OCI-LY3 (cell line): ENCODE data around the gene TFPT.

Source experiments
- H2AFZ ChIP-seq: fragments of 200-600, 300-600 bp; shearing (Covaris generic); 2 replicates; pipeline ENCODE4 v1.6.0; 2014; ENCODE audit warnings: antibody characterized with exemption, low read depth, low read length
- H3K27ac ChIP-seq: fragments of 200-600, 300-600 bp; sonication (generic); 2 replicates; pipeline ENCODE4 v1.5.1; 2014; ENCODE audit warnings: mild to moderate bottlenecking, low read length, moderate library complexity, mixed read lengths
- H3K27me3 ChIP-seq: fragments of 200-600, 300-600 bp; sonication (generic); 2 replicates; pipeline ENCODE4 v1.6.1; 2014; ENCODE audit warnings: low read depth, low read length, mixed read lengths
- H3K36me3 ChIP-seq: fragments of 200-600, 300-600 bp; sonication (generic); replicated peaks from 2 replicates; pipeline ENCODE3; 2014; ENCODE audit warnings: low read depth, low read length, mixed read lengths
- H3K4me1 ChIP-seq: fragments of 300-600, 200-600 bp; sonication (generic); 2 replicates; pipeline ENCODE4 v1.6.1; 2014; ENCODE audit warnings: low read length, mixed read lengths
- H3K4me2 ChIP-seq: fragments of 200-600, 300-600 bp; sonication (generic); 2 replicates; pipeline ENCODE4 v1.6.1; 2014; ENCODE audit warnings: low read length, mixed read lengths
- H3K4me3 ChIP-seq: fragments of 300-600, 200-600 bp; sonication (generic); 2 replicates; pipeline ENCODE4 v1.5.1; 2014; ENCODE audit warnings: antibody characterized with exemption, mild to moderate bottlenecking, low read length, moderate library complexity
- H3K79me2 ChIP-seq: fragments of 300-600, 200-600 bp; shearing (Covaris generic); 2 replicates; pipeline ENCODE4 v1.6.1; 2014; ENCODE audit warnings: mild to moderate bottlenecking, low read length, mixed read lengths
- H3K9ac ChIP-seq: fragments of 300-600, 200-600 bp; shearing (Covaris generic); 2 replicates; pipeline ENCODE4 v1.6.0; 2014; ENCODE audit warnings: mild to moderate bottlenecking, low read length, moderate library complexity
- H3K9me3 ChIP-seq: fragments of 200-600, 300-600 bp; shearing (Covaris generic); 2 replicates; pipeline ENCODE4 v1.6.1; 2014; ENCODE audit warnings: low read length, mixed read lengths; ENCODE audit not compliant: insufficient read depth
- H4K20me1 ChIP-seq: fragments of 200-600, 300-600 bp; sonication (generic); 2 replicates; pipeline ENCODE4 v1.6.1; 2016; ENCODE audit warnings: low read length, mixed read lengths; ENCODE audit not compliant: insufficient read depth
- CTCF ChIP-seq: fragments of 200-600, 300-600 bp; sonication (generic); IDR thresholded peaks from 2 replicates; pipeline ENCODE4 v1.5.1; 2014; ENCODE audit warnings: antibody characterized with exemption, low read length, low read depth
- EZH2phosphoT487 ChIP-seq: fragments of 200-600 bp; shearing (Covaris generic); IDR thresholded peaks from 2 replicates; pipeline ENCODE4 v1.6.1; 2018; ENCODE audit warnings: antibody characterized with exemption, mixed run types, low read depth

TFPT gene

GRCh38 chr19:54159352-54160181 is 44.1 kb upstream of the TFPT start, which contains the start of gene LENG1:
Gene LENG1, minus strand, starts transcription at chr19:54159721. Its CDS starts 26 bp downstream, at chr19:54159695.
- Histone ChIP-seq H3K4me2 (peak within 1 kb of the TSS; percentile 95), H3K9ac (peak within 1 kb of the TSS; percentile 78), H3K27ac (peak within 1 kb of the TSS; percentile 74), H4K20me1 (no peaks in the 10 kb centered on the region), H3K79me2 (peaks cover 18% of the 10 kb centered on the region), H2AFZ (peak within 1 kb of the TSS; percentile 61), H3K4me1 (peaks cover 18% of the 10 kb centered on the region), H3K9me3 (no peaks in the 10 kb centered on the region), H3K36me3 (peaks cover 32% of the 10 kb centered on the region), H3K4me3 (peak within 1 kb of the TSS; percentile 81), H3K27me3 (no peaks in the 10 kb centered on the region)
- TF ChIP-seq EZH2phosphoT487 (no peak), CTCF (peak; percentile 53)

GRCh38 chr19:54158812-54159351 is 43.4 kb upstream of the TFPT start:
- Histone ChIP-seq H3K4me3 (peak overlapping the region; percentile 81), H3K9me3 (no peaks in the 10 kb centered on the region), H3K4me2 (peak overlapping the region; percentile 95), H3K36me3 (peaks cover 39% of the 10 kb centered on the region), H3K4me1 (peaks cover 18% of the 10 kb centered on the region), H3K27ac (peak overlapping the region; percentile 74), H2AFZ (peak overlapping the region; percentile 48; the same call in 1 of the 2 replicates), H4K20me1 (no peaks in the 10 kb centered on the region), H3K27me3 (no peaks in the 10 kb centered on the region), H3K9ac (peak overlapping the region; percentile 70), H3K79me2 (peaks cover 18% of the 10 kb centered on the region)
- TF ChIP-seq EZH2phosphoT487 = no peak
- TF ChIP-seq CTCF = no peak

- Histone ChIP-seq H3K9ac (no peak overlapping the region), H3K4me3 (no peak overlapping the region), H3K27ac (no peak overlapping the region), H3K4me1 (peaks cover 18% of the 10 kb centered on the region), H3K4me2 (no peak overlapping the region), H3K9me3 (no peaks in the 10 kb centered on the region), H3K79me2 (peaks cover 18% of the 10 kb centered on the region), H3K27me3 (no peaks in the 10 kb centered on the region), H4K20me1 (no peaks in the 10 kb centered on the region), H2AFZ (no peak overlapping the region), H3K36me3 (peaks cover 50% of the 10 kb centered on the region)
- TF ChIP-seq CTCF (no peak), EZH2phosphoT487 (no peak)
Observed at GRCh38 chr19:54156953-54157352, 41.5 kb upstream of the TFPT start.

GRCh38 chr19:54156490-54156889 is 41.0 kb upstream of the TFPT start:
- Histone ChIP-seq H3K36me3 (peaks cover 55% of the 10 kb centered on the region), H2AFZ (no peak overlapping the region), H3K9ac (no peak overlapping the region), H3K27me3 (no peaks in the 10 kb centered on the region), H3K79me2 (peaks cover 18% of the 10 kb centered on the region), H3K4me1 (peaks cover 18% of the 10 kb centered on the region), H3K4me2 (no peak overlapping the region), H4K20me1 (no peaks in the 10 kb centered on the region), H3K4me3 (no peak overlapping the region), H3K27ac (no peak overlapping the region), H3K9me3 (no peaks in the 10 kb centered on the region)
- TF ChIP-seq EZH2phosphoT487 = no peak
- no peak for TF ChIP-seq CTCF
